GM12873 (cell line): ENCODE measurements around the gene TRIM3.

Source experiments
- CTCF ChIP-seq: IDR thresholded peaks from 2 replicates; pipeline ENCODE4 v1.5.1; 2012; ENCODE audit warnings: low read depth, mild to moderate bottlenecking, moderate library complexity, low read length, control low read depth; ENCODE audit not compliant: insufficient read depth; ENCODE audit errors: missing control alignments

TRIM3 gene

GRCh38 chr11:6433998-6434660 lies 39.6 kb downstream of the TRIM3 start:
- no peak for TF ChIP-seq CTCF

GRCh38 chr11:6431861-6432260 lies 41.9 kb downstream of the TRIM3 start:
- TF ChIP-seq CTCF: no peak

- TF ChIP-seq CTCF: no peak
Observed at GRCh38 chr11:6427516-6427915, 46.2 kb downstream of the TRIM3 start.

- TF ChIP-seq CTCF: no peak
Observed at GRCh38 chr11:6420677-6421076, 53.1 kb downstream of the TRIM3 start.

GRCh38 chr11:6419009-6419631 lies 54.6 kb downstream of the TRIM3 start, which contains the start of gene APBB1:
TSS of gene APBB1 (minus strand) at chr11:6419094. CDS start at chr11:6411347, 7,747 bp downstream.
- TF ChIP-seq CTCF: no peak

GRCh38 chr11:6418557-6419008 lies 55.2 kb downstream of the TRIM3 start:
- no peak for TF ChIP-seq CTCF

GRCh38 chr11:6417907-6418556 lies 55.7 kb downstream of the TRIM3 start:
- TF ChIP-seq CTCF: no peak
